DMS153 (cell line): ENCODE data around the gene SMPD3.
A peak's percentile ranks its signal among the peaks of the same experiment; 100 is the strongest.

ENCODE experiments used
- DNase-seq: peaks from one replicate; lab custom pipeline; 2025; lab: John Stamatoyannopoulos, UW

Gene SMPD3

DNA sequence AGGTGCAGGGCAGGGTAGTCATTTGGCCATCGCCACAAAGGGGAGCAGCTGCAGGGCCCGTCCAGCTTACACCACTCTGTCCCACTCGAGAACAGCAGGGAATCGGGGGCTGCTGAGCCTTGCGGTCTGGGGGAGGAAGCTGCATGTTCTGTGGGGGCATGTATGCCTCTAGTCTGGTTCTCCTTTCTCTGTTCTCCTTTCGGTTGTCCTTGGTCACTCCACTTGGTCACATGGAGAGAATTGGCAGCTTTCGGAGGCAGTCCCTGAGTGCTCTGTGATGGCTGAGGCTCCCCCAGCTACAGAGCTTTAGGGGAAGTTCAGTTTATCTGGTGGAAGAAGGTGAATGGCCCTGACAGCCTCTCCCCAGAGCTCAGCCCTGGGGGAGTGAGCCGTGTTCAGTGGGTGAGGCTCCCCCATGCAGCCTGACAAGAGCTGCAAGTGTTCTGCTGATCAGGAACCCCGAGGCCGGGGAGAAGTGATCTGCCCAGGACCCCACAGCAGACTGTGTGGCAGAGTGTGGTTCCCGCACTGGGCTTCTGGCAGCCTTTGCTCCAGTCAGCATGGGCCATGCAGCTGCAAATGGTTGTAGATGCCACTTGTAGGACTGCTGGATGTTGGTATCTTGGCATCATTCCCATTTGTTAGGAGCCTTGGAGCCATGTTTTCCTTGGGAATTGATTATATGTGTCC lies 22.3 kb upstream of the SMPD3 start:
- no peak for DNase-seq

DNA sequence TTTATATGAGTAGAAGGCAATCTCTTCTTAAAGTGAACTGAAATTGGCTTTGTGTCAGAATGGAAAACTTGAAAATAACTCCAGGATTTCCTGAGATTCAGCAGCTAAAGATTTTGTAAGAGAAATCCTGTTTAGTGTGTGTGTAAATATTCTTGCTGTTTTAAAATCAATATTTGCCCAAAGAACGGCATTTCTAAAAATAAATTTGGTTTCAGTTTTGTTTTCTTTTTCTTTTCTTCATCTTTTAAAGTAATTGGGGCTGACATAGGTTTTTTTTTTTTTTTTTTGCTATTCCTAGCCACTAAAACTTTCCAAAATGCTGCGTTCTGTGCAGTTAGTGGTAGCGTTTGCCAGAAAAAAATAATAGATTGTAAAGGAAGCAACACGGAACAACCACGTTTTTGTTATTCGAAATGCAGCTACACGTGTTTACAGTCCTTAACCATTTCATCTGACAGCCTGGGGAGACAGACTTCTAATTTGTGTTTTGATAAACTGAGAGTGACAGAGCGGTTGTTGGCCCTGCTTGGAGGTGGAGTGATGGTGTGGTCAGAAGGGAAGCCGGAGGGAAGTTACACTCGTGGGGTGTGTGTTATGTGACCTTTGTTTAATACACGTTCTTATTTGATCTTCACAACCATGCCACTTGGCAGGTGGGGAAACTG lies 21.6 kb upstream of the SMPD3 start:
- DNase-seq = no peak

DNA sequence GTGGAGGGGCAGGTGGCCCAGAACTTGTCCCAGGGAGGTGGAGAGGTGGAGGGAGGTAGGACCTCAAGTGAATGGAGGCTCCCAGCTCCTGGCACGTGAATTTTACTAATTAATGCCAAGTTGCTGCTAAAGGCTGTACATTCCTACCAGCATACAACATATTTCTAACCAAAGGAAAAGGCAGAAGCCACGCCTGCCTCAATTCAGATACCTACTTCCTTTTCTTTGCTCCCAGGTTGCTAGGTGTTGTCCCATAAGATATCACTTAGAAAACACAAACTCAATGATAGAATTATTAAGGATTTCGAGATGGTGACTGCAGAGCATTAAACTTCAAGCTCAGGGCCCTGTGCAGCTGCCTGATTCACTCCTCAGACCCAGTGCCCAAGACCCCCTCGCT lies 20.5 kb upstream of the SMPD3 start:
- DNase-seq = no peak

DNA sequence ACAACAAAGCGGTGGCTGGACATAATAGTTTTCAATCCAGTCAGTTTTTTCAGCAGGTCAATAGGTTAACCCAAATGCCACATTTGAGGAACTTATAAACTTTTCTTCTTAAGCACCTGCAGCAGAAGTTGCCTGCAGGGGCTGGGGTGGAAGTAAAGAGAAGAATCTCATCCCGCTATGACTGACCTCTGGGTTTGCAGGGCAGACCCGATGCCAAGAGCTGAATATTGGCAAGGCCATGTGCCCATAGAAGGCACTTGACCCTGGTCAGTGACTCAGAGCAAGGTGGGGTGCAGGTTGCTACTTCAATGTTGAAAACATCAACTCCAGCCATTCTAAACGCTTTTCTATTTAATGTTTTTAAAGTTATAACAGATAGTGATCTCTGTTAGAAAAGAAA lies 17.9 kb upstream of the SMPD3 start:
- no peak for DNase-seq

DNA sequence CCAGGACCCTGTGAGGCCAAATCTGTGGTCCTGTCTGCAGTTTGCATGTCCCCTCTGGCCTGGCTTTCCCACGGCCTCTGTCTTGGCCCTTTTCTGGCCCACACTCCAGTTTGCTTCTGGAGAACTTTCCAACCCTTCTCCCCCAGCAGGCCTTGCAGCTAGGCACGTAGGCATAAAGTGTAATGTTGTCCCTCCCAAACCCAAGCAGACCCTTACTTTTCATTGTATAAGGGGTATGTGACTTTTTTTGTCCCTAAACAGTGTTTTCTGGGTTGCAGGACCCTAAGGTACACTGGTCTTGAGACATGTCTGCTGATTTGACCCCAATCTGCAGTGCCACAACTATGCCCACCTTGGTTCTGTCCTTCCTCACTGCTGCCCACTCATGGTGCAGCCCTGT lies 15.6 kb upstream of the SMPD3 start:
- no peak for DNase-seq

DNA sequence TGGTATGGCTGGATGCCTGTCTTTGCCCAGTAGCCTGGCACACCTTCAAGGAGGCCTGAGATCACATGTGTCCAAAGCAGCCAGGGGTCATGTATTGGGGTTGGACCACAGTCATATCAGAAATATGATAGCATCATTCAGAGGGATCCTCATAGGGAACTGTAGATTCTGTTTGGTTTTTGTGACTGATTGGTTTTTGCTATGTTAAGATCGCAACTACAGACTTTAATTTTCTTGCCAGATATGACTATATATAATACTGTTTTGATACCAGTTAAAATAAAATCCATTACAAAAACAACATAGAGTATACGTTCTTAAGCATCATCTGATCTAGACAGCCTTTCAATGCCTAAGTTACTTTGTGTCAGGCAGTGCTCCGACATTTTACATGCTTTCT lies 11.8 kb upstream of the SMPD3 start:
- DNase-seq = no peak

DNA sequence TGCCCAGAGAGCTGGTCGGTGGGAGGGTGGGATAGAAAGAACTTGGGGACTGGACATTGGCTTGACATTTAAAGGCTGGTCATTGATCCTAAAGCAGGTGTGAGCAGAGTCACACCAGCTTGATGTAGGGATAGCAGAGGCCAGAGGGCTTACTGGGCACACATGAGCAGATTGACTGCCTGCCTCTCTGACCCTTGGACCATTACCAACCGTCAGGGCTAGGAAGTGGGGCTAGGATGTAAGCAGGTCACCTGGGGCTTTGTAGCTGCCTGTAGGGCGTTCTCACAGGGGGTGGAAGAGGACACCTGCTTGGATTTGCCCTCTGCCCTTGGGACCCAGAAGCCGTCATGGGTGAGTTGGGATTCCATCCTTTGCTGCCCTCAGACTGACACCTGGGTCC lies 11.1 kb upstream of the SMPD3 start:
- DNase-seq = no peak

DNA sequence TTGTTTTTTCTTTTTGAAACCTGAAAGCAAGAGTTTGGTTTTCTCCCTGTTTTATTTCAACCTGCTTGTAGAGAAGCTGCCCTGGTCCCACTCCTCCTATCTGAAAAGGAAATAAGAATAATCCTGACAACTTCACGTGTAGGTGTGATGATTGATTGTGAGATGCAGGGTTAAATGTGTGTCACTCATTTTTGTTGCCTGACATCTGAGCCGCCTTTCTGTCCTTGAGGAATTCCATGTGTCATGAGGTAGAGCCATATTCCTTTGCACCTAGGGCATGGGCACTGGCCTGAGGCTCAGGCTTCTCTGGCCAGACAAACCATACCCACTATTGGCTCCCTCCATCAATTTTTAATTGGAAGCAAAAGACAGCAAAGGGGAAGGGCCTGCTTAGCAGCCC lies 10.2 kb upstream of the SMPD3 start:
- no peak for DNase-seq

DNA sequence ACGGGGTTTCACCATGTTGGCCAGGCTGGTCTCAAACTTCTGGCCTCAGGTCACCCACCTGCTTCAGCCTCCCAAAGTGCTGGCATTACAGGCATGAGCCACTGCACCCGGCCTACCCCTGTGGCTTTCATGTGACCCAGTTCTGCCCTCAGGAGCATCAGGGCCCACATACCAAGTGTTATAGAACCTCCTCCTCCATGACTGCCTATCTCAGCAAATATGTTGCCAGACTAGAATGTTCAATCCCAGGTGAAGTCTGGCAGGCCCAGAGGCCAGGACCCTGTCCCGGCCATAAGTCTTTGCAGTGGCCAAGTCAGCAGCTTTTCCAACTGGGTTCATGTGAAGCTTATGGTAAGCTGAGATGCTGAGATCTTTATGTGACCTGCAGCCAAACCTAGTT lies 9.8 kb upstream of the SMPD3 start:
- DNase-seq = no peak

DNA sequence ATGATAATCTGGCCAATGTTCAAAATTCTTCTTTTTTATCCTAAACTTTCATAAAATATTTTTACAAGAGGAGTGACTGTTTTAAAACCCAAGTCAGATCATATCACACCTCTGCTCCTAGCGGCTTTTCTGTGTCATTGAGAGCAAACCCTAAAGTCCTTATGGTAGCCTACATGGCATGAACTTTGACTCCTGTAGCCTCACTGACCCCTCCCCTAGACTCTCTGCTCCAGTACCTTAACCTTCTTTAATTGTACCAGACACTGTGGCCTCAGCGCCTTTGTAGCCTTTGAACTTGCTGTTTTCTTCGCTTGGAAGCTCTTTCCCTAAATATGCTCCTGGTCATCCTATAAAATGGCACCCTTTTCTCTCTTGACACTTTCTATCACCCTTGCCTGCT lies 7.3 kb upstream of the SMPD3 start:
- DNase-seq = no peak

DNA sequence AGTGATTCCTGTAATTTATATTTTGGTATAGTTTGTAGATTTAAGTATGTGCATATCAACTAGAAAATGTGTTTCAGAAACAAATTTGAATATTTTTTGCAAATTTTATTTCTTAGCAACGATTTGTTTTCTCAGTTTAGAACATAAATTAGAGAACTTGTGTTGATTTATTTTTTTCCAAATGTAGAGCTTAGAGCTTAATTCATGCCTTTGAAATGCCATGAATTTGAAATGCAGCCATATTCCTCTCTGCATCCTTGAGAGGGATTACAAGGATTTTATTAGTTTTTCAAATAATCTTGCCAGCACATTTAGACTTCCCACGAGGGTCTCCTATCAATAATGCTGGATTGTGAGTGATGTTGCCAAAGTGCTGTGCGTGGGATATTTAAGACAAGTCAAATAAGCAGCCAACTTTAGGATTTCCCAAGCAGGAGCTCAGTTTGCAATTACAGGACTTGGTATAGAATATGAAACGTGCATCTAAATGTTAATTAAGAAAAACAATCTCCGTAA lies 6.7 kb upstream of the SMPD3 start:
- no peak for DNase-seq

DNA sequence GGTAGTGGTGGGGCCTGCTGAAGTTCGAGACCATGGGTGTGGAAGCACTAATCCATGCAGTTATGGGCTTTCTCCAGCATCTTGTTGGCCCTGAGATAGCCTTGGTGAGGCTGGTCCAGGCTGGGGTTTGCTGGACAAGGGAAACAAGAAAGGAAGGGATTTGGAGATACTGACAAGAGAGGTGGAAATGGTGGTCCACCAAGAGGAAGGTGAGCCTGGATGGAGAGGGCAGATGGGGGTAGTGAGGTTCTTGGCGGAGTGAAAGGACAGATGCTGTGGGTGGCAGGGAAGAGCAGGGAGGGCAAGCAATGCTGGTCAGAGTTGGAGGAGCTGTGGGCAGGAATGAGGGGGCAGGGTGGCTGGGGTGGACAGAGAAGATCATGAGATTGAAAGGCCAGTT lies 5.5 kb upstream of the SMPD3 start:
- DNase-seq = no peak

DNA sequence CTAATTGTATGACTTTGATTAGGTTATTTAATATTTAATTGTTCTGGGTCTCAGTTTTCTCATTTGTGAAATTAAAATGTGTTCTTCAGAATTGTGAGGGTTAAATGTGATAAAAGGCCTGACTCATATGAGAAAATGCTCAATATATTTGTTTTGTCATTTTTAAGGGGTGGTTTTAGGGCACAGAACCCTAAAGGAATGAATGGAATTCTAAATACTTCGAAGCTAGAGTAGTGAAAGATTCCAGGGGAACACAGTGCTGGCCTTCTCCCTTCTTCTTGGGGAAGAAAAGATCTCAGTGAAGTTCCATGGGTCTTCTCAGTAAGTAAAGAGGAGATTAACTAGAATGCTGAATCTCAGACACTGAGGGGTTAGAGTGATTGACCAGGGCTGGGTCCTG lies 3.9 kb upstream of the SMPD3 start:
- no peak for DNase-seq

DNA sequence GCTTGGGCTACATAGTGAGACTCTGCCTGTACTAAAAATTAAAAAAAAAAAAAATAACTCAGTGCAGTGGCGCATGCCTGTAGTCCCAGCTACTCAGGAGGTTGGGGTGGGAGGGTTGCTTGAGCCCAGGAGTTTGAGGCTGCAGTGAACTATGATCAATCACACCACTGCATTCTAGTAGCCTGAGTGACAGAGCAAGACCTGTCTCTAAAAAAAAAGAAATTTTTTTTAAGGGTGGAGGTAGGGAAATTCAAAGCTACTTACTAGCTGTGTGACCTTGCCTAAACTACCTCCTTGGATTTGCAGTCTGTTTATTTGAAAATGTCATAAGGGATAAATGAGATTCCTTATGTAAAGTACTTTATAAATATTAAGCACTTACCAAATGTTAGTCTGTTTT lies 3.4 kb upstream of the SMPD3 start:
- no peak for DNase-seq

DNA sequence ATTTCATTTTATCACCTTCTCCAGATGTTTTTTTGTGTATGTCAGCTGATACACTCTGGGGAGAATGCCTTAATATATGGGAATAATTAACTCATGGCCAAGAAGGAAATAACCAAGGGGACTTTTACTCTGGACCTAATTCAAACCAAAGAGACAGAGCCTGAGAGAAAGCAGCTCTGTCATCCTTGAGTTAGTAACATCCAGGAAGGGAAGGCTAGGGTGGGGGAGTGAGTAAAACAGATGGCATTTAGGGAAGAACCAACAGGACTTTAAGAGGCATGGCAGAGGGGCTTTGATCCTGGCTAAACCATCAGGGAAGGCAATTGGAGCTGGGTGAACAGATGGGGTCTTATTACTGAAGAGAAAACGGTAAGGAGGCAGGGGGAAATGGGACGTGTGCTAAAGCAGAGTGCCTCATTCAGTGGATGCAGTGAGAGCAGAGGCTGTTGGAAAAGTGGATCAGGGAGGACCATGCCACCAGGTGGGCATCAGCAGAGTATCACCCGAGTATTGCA lies 2.5 kb upstream of the SMPD3 start:
- DNase-seq = no peak

DNA sequence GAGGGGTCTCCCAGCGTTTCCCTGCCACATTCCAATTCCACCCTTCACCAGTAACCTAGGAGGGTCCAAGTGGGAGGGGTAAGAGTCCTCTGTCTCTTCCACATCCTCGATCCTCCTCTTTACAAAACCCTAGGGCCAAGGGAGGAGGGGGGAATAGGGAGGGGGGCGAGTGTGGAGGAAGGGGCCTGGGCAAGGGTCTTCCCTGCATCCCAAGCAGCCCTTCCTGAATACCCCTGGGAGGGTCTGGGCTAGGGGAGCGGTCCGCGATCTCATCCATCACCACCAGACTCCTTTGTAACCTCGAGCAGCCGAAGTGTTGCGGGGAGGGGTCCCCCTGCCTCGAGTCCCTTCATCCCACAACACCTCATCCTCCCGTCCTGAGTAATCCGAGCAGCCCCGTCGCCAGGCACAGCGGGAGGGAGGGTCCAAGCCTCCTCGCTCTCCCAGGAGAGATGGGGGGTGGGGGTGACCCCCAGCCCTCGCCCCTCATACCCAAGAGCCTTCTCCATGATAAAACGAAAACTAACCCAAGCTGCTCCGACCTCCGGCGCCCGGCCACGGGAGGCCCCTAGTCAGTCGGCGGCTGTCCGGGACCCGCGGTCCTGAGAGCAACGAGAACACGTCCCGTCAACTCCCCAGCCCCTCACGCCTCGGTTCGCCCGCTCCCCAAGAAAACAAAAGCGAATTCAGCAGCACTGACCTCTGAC lies 502 bp downstream of the SMPD3 start:
- no peak for DNase-seq

DNA sequence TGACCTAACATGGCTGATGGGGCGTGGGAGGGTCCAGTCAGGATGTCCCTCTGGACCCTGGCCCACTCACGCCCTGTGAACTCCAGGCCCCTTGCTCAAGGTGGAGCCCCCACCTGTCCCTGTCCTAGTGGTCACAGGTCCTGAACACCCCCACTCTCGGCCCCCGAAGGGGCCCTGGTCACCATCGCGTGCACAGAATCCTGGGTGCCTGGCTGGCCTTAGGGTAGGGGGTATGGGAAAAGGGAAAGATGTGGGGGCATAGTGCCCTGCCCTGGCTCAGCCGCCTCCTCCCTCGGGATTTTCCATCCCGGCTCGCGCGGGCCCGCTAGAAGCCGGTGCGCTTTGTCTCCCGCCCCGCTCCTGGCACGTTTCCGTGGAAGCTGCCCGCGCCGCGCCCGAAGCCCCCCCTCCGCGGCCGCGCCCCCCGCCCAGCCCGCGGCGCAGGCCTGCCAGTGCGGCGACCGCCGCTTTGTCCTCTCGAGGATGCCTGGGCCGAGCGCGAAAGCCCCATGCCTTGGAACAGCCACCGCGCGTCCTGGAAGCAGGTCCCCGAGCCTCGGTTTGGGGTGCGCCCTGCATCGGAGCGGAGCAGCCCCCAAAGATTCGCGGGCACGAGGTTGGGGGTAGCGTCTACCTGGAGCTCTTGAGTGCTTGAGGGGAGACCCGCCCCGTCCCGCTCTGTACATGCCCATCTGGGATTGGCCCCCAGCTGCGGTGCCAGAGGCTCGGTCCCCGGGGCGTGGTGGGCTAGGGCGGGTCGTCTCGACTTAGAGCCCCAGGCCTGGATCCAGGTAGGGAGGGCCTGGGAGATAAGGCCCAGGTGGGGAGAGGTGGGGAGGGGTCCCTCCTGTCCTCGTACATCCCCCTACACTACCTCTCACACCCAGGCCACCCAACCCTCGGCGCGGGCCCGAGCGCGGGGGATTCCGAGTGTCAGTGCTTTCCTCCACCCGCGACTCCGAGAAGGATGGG lies 1.3 kb downstream of the SMPD3 start:
- DNase-seq = no peak

DNA sequence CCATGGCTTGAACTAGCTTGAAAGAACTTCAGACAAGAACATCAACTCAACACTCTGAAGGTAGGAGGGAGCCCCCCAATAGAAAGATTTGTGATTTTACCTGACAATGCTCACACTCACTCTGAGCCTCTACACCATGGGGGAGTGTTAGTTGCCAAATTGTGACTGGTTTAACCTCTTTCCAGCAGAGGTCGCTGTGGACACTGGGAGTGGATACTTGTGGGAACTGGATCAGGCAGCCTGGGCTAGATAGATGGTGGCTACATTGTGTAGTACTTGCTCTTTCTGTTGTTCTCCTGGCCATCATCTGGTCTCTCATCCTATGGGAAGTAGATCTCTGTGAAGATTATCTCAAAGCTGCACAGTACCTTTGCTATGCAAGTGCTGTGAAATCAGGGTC lies 2.9 kb downstream of the SMPD3 start:
- peak; percentile 75 for DNase-seq

DNA sequence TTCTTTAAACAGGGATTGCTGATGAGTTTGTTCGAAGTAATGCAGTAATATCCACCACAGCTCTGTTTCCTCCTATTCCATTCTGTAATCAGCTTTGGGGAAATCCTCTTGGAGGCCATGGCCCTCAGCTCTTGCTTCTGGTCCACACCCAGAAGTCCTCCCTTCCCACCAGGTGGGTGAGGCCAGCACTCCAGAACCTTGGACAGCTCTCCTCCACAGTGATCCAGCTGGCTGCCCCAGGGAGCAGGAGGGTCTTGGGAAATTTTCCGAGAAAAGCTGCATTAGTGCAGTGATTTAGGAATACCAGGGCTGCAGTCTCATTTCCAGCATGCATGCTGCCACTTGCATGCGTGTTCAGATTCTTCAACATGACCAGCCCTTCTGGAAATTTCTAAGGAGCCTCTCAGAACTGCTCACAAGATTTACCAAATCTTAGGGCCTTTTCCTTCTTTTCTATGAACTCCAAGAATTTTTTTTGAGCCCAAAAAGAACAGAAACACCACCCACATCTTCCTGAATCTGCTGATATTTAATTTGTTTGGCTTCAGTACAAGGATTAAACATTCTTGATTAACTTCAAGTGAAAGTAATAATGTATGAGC lies 4.2 kb downstream of the SMPD3 start:
- DNase-seq = no peak

DNA sequence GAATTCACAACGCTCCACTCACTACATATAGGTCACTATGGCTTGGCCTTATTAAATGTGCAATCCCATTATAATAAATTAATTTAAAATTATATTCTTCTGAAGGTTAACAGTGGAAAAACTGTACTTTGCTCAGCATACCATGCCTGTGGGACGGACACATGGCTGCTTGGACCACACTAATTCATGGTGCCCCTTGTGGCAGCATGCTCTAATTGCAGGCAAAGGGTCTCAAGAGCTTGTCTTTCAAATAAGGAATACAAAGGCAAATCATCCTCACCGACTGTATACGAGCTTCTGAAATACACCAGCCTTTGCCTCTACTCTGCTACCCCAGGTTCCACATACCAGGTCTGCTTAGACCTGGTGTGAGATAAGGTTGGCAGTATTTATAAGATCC lies 11.7 kb downstream of the SMPD3 start:
- no peak for DNase-seq

DNA sequence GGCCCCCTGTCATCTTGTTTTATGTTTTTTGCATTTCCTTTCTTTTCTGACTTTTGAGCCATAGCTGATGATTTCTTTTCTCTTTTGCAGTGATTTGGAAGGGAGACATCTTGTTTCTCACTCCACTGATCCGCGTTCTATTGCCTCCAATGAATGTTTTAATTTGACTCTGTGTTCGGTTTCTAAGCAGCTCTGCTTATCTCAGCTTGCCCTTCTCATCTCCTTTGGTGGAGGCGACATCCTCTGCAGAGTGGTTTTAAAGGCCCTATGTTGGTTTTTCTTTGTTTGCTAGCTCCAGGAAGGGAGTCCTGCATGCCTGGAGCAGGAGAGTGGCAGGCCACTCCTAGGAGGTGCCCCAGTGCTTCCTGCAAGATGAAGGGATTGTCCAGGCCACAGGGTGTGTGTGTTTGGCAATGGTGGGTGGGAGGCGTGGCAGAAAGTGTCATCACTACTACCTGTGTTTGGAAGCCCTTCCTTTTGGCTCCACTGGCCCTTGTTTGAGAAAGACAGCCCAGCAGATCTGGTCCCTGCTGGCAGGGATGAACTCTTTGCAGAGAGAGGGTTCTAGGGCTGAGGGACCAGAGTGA lies 13.6 kb downstream of the SMPD3 start:
- DNase-seq = peak; percentile 77
